HG02588 (cell line): ENCODE measurements around the gene PPFIA1.
"Not testable (repeated sequence)": the region's sequence is repeated elsewhere in the genome, so short reads cannot be mapped to it uniquely, and the experiment has no call there.

Source experiments
- ATAC-seq: cut with Tn5 transposase; IDR thresholded peaks from one replicate; pipeline ENCODE4 v1.9.1; 2021; ENCODE audit warnings: mild to moderate bottlenecking, moderate library complexity; ENCODE audit not compliant: unreplicated experiment

Gene PPFIA1

GRCh38 chr11:70383664-70384565, 113.4 kb downstream of the PPFIA1 start:
- ATAC-seq: no peak

- no peak for ATAC-seq
Measured at GRCh38 chr11:70384566-70385152, 114.2 kb downstream of the PPFIA1 start.

- no peak for ATAC-seq
Measured at GRCh38 chr11:70387564-70387963, 117.1 kb downstream of the PPFIA1 start.

- no peak for ATAC-seq
Measured at GRCh38 chr11:70389201-70389600, 118.7 kb downstream of the PPFIA1 start.

GRCh38 chr11:70390882-70391281, 120.4 kb downstream of the PPFIA1 start:
- not testable (repeated sequence) for ATAC-seq

GRCh38 chr11:70394211-70394950, 123.9 kb downstream of the PPFIA1 start:
- ATAC-seq: no peak

DNA sequence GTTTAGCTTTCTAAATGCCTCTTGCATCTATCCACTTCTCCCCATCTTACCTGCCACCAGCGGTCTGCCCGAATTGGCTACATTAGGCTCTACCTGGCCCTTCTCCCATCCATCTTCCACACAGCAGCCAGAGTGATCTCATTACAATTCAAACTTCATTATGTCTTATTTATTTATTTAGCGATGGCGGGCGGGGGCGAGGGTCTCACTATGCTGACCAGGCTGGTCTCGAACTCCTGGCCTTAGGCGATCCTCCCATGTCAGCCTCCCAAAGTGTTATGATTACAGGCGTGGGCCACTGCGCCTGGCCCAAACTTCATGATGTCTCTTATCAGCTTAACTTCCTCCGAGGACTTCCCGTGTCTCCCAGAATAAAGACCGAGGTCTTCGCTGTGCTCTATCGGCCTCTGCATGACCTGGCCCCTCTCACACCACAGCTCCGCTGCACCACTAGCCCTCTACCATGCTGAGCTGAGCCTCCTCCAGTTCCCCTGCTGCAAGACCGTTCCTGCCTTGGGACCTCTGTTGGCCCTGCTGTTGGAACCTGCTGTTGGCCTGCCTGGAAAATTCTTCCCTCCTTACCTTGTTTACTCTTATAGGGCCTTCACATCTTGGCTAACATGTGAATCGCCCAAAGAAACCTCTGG, 127.0 kb downstream of the PPFIA1 start:
- no peak for ATAC-seq

GRCh38 chr11:70397983-70398833, 127.7 kb downstream of the PPFIA1 start, which contains the start of gene CTTN:
CTTN (plus strand) TSS chr11:70398529; CDS start chr11:70407298, 8,769 bp downstream.
- ATAC-seq: peak; percentile 50

DNA sequence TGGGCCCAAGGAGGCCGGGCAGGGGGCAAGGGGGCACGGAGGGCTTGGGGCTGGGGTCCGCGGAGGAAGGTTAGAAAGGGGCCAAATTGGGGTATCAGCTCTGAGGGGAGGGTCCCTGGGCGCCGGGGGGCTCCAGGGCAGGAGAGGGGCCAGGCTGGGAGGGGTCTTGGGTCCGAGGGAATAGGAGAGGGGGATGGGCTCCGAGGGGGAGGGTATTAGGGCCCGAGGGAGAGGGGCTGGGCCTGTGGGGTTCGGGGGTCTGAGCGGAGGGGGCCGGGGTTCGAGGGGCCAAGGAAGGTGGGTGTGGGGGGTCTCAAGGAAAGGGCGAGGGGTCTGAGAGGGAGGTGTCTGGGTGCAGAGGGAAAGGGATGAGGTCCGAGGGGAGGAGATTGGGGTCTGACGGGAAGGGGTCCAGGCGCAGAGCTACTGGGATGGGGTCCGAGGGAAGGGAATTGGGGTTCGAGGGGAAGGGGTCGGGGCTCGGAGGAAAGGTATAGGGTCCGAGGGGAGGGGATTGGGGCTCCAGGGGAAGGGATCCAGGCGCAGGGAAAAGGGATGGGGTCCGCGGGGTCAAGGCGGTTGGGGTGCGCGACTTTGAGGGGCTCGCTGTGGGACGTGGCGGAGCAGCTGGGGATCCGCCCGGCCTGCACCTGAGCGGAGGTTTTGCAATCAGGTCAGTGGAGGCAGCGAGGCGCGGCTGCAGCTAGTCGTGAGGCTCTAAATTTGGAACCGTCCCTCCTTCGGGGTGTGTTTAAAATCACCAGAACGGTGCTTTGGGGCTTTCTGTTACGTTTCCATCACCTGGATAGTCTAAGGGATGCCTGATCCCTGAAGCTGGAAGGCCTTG, 128.6 kb downstream of the PPFIA1 start:
- ATAC-seq: no peak

DNA sequence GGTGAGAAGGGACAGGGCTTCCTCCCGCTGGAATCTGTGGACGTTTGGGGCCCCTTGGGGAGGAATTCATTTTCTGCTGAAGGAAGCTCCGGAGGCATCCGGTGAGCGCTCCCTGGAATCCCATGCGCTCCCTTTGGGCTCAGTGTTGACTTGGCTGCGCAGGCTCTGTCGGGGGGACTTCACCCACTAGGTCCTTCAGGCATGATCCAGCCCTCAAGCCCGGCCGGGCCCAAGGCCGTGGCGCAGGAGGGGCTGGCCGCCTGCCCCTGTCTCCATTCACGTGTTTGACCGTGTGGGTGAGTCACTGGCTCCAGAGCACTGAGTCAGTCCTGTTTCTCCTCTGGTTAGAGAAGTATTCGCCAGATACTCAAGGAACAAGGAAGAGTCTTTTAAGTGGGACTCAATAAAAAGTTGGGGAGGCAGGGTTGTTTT, 129.2 kb downstream of the PPFIA1 start:
- ATAC-seq: no peak

DNA sequence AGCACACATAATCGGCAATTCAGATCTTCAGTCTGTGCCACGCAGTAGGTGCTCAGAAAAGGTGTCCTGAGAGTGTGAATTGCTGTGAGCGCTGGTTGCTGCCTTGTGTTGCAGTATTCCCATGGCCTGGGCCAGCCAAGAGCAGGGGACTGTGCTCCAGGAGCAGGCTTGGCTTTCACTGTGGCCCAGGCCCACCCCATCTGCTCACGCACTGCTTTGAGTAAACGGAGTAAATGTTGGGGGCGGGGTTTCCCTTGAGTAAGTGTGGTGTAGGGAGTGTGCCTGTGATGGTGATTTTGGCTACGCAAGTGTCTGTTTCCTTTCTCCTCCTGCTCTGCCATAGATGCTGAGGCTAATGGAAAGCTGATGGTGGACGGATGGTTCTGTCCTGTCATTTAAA, 130.2 kb downstream of the PPFIA1 start:
- no peak for ATAC-seq

DNA sequence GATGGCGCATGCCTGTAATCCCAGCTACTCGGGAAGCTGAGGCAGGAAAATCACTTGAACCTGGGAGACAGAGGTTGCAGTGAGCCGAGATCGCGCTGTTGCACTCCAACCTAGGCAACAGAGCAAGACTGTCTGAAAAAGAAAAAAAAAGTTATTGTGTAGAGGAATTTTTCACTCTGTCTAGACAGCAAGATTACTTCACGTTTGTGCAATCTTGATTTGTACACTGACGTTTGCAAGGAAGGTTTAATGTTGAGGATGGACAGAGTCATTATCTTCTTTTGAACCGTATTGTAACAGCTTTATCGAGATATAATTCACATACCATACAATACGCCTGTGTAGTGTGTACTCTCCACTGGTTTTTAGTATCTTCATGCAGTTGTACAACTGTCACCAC, 131.5 kb downstream of the PPFIA1 start:
- no peak for ATAC-seq

DNA sequence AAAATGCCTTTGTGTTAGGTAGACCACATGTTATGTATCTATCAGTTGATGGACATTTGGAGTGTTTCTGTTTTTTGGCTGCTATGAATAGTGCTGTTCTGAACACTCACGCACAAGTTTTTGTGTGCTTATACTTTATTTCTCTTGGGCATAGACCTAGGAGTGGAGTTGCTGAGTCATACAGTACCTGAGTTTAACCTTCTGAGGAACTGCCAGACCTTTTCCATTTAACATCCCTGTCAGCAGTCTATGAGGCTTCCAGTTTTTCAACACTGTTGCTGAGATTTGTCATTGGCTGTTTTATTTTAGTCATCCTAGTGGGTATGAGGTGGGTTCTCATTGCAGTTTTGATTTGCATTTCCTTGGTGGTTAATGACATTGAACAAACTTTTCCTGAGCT, 132.2 kb downstream of the PPFIA1 start:
- no peak for ATAC-seq

DNA sequence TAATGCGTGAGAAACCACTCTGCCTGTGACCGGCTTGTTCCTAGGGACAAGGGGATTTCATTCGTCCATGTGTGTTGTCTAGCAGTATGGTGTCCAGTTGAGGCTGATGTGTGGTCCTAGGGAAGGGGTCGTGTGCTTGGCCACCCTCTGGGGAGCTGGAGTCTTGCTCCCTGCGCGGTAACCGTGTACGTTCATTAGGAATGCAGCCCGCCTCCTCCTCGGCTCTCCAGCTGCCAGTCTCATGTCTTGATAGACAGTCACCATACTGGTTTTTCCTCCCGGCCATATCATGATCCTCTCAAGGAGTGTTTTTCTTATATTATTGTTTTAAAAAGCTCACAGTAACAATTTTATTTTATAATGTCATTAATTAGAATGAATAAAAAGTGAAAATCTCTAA, 133.8 kb downstream of the PPFIA1 start:
- no peak for ATAC-seq

- no peak for ATAC-seq
Measured at GRCh38 chr11:70405679-70406395, 135.3 kb downstream of the PPFIA1 start.

DNA sequence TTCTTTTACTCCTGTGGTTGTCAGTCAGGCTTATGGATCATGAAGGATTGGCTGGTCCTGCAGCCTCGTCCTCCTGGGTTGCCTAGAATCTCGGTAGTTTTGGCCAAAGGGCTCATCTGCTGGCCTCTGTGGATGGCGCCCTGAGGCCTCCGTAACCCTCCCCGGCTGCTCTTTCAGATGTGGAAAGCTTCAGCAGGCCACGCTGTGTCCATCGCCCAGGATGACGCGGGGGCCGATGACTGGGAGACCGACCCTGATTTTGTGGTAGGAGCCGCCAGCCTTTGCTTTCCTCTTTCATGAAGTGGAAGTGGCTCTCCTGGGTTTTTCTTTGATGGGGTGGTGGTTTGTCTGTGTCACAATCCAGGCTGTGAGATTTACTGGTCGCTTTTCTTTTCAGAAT, 136.6 kb downstream of the PPFIA1 start:
- ATAC-seq: no peak

GRCh38 chr11:70407814-70408213, 137.3 kb downstream of the PPFIA1 start:
- ATAC-seq: no peak

GRCh38 chr11:70408326-70408725, 137.8 kb downstream of the PPFIA1 start:
- ATAC-seq: not testable (repeated sequence)

DNA sequence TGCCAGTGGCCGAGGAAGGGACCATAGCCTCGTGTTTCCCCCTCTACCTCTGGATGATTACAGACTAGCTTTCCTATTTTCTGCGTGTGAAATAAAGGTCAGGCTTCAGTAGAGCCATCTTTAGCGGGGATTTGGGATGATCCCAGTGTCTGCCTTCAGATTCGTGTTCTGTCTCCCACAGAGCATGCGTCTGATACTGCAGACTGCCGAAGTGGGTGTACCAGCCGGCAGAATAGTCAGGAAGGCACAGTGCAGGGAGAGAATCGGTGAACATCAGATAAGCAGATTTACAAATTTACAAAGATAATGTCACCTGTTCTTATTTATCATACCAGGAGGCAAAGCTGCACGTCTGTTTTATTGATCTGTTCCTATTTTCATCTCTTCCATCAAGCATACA, 138.9 kb downstream of the PPFIA1 start:
- ATAC-seq: no peak
